ENCODE measurements around the gene PTRHD1.

The PTRHD1 gene

DNA sequence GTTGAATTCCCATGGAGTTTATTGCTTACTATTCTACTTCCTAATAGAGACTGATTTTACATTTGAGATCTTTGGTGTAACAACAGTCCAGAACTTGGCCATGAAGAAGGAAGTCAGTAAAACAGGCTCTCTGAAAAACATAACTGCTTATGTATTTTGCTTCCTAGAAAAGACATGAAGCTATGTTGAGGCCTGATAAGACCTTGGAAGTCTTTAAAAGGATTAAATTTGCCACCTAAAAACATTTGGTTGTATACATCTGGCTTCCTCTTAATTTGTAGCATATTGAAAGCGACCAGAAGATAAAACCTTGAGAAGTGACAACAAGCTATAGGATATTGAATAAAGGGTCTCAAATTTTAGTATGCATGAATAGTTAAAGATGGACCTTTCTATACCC is 36.4 kb downstream of the PTRHD1 start:
- DNase-seq (ENCODE audit: low read depth) = no peak

DNA sequence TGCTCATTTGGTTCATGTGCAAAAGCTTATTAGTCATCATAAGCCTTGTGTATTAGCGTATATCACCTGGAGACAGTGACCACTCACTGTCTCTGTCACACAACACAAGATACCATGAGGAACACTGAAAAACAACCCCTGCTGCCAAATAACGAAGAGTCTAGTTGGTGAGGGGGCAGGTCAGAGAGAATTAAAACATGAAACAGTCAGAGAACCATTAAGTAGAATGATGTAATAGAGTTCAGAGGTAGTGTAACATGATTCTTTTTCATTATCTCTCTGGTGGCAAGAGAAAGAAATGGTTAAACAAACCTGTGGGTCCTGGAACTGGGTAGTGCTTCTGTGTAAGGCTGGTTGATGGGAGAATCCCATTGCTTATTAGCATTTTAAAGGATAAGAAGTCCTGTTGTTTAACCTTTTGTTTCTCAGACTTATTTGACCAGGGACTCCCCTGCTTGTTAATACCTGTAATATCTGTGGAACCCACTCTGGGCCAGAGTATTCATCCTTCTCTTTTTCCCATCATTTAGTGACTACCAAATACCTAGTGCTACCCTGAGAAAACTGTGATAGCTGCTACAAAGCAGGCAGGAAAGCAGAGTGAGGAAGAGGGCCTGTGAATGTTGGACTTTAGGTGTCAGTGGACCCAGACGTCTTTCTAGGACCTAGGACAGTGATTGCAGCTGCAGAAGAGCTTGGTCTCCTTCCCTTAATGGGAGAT is 38.0 kb downstream of the PTRHD1 start:
- DNase-seq (ENCODE audit: low read depth) = no peak

DNA sequence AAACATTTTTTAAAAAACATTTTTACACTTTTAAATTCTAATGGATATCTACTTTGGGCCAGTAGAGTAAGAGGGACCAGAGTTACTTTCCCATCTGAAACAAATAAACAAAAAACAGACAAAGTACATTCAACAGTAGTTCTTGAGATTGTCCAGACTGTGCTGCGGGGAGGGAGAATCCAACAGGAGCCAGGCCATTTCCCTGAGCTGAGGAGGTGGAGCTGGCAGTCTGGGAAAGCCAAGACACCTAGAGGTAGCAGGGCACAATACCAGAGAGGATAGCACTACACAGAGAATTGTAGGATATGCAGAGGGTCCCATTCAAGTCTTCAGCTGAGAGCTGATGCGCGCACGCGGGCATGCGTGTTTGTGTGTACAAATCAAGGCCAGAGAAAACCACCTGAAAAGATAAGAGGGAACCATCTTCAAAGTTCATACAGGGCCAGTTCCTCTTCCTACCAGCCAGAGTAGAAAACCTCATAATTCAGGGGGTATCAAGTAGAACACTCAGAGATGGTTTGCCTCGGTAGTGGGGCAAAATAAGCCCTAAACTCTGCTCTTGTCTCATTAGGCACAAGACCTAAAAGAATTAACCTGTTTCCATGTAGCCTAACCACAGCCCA is 44.0 kb downstream of the PTRHD1 start:
- DNase-seq (ENCODE audit: low read depth) = no peak

DNA sequence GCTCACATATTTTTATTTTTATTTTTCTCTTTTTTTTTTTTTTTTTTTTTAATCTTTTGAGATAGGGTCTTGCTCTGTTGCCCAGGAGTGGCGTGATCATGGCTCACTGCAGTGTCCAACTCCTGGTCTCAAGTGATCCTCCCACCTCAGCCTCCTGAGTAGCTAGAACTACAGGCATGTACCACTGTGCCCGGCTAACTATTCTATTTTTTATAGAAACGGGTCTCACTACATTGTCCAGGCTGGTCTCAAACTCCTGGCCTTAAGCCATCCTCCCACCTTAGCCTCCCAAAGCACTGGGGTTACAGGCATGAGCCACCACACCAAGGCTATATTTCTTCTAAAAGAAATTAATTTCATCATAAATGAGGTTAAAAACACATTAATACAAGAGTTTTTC is 45.9 kb downstream of the PTRHD1 start:
- no peak for DNase-seq (ENCODE audit: low read depth)

DNA sequence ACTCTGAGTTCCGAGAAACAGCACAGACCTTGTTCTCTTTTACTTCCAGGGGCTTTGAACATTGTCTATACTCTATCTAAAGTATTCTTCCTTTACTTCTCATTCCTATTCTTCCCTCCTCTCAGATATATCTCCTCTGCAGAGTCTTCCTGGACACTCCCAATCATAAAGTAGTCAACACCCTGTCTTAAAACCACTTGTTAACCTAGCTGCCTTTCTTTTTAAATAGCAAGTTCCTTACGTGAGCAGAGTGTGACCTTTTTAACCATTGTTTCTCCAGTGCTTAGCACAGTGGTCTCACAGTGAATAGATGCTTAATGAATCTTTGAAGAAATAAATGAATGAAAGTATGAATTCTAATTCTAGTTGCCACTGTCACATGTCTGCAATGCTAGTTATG is 47.4 kb downstream of the PTRHD1 start:
- no peak for DNase-seq (ENCODE audit: low read depth)

- no peak for DNase-seq (ENCODE audit: low read depth)
Measured at GRCh38 chr2:24744356-24744755, 48.8 kb downstream of the PTRHD1 start.

DNA sequence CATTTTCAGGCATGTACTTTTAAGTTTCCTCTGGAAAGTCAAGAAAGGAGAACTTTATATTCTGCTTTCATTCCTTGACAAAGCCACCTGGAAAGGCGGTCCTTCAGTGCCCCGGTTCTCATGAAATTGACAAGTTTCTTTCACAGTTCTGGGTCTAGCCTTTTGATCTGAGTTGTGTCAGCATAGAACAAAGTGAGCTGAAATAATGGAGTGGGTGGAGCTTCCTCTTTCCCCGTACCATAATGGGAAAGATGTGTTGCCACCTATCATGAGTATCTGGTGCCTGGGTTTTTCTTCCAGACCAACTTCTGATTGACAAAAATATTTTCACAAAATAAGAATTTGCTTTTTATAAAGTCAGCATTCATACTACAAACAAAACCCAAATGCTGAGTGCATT is 49.3 kb downstream of the PTRHD1 start:
- no peak for DNase-seq (ENCODE audit: low read depth)

GRCh38 chr2:24742730-24743129 is 50.5 kb downstream of the PTRHD1 start:
- no peak for DNase-seq (ENCODE audit: low read depth)

- no peak for DNase-seq (ENCODE audit: low read depth)
Measured at GRCh38 chr2:24740142-24740541, 53.0 kb downstream of the PTRHD1 start.

Data from activated gamma-delta T cell treated with anti-CD3 and anti-CD28 coated beads, Interleukin-2, amount 50 U/mL, for 16 hours (primary cell).